OCI-LY3 (cell line): ENCODE results near the gene NFIA.

ENCODE experiments used
- H2AFZ ChIP-seq: fragments of 200-600, 300-600 bp; shearing (Covaris generic); 2 replicates; pipeline ENCODE4 v1.6.0; 2014; ENCODE audit warnings: antibody characterized with exemption, low read depth, low read length
- H3K27ac ChIP-seq: fragments of 200-600, 300-600 bp; sonication (generic); 2 replicates; pipeline ENCODE4 v1.5.1; 2014; ENCODE audit warnings: mild to moderate bottlenecking, low read length, moderate library complexity, mixed read lengths
- H3K27me3 ChIP-seq: fragments of 200-600, 300-600 bp; sonication (generic); 2 replicates; pipeline ENCODE4 v1.6.1; 2014; ENCODE audit warnings: low read depth, low read length, mixed read lengths
- H3K36me3 ChIP-seq: fragments of 200-600, 300-600 bp; sonication (generic); replicated peaks from 2 replicates; pipeline ENCODE3; 2014; ENCODE audit warnings: low read depth, low read length, mixed read lengths
- H3K4me1 ChIP-seq: fragments of 300-600, 200-600 bp; sonication (generic); 2 replicates; pipeline ENCODE4 v1.6.1; 2014; ENCODE audit warnings: low read length, mixed read lengths
- H3K4me2 ChIP-seq: fragments of 200-600, 300-600 bp; sonication (generic); 2 replicates; pipeline ENCODE4 v1.6.1; 2014; ENCODE audit warnings: low read length, mixed read lengths
- H3K4me3 ChIP-seq: fragments of 300-600, 200-600 bp; sonication (generic); 2 replicates; pipeline ENCODE4 v1.5.1; 2014; ENCODE audit warnings: antibody characterized with exemption, mild to moderate bottlenecking, low read length, moderate library complexity
- H3K79me2 ChIP-seq: fragments of 300-600, 200-600 bp; shearing (Covaris generic); 2 replicates; pipeline ENCODE4 v1.6.1; 2014; ENCODE audit warnings: mild to moderate bottlenecking, low read length, mixed read lengths
- H3K9ac ChIP-seq: fragments of 300-600, 200-600 bp; shearing (Covaris generic); 2 replicates; pipeline ENCODE4 v1.6.0; 2014; ENCODE audit warnings: mild to moderate bottlenecking, low read length, moderate library complexity
- H3K9me3 ChIP-seq: fragments of 200-600, 300-600 bp; shearing (Covaris generic); 2 replicates; pipeline ENCODE4 v1.6.1; 2014; ENCODE audit warnings: low read length, mixed read lengths; ENCODE audit not compliant: insufficient read depth
- H4K20me1 ChIP-seq: fragments of 200-600, 300-600 bp; sonication (generic); 2 replicates; pipeline ENCODE4 v1.6.1; 2016; ENCODE audit warnings: low read length, mixed read lengths; ENCODE audit not compliant: insufficient read depth
- EZH2phosphoT487 ChIP-seq: fragments of 200-600 bp; shearing (Covaris generic); IDR thresholded peaks from 2 replicates; pipeline ENCODE4 v1.6.1; 2018; ENCODE audit warnings: antibody characterized with exemption, mixed run types, low read depth
- TF ChIP-seq, protein P1 (sequence below): fragments of 200-600, 300-600 bp; sonication (generic); IDR thresholded peaks from 2 replicates; pipeline ENCODE4 v1.5.1; 2014; ENCODE audit warnings: antibody characterized with exemption, low read length, low read depth

NFIA gene

GRCh38 chr1:61169045-61169444 is 86.7 kb downstream of the NFIA start:
- Histone ChIP-seq H3K79me2 (no peaks in the 10 kb centered on the region), H3K9ac (no peak overlapping the region)

GRCh38 chr1:61169634-61170033 is 87.3 kb downstream of the NFIA start:
- Histone ChIP-seq H3K27me3 (no peaks in the 10 kb centered on the region), H3K4me3 (no peak overlapping the region), H3K9ac (no peak overlapping the region), H2AFZ (no peak overlapping the region), H3K4me1 (no peaks in the 10 kb centered on the region; the same call in 1 of the 2 replicates), H3K9me3 (no peaks in the 10 kb centered on the region), H3K79me2 (no peaks in the 10 kb centered on the region), H4K20me1 (no peaks in the 10 kb centered on the region), H3K27ac (no peak overlapping the region), H3K36me3 (no peaks in the 10 kb centered on the region), H3K4me2 (no peak overlapping the region)
- TF ChIP-seq, protein P1, sequence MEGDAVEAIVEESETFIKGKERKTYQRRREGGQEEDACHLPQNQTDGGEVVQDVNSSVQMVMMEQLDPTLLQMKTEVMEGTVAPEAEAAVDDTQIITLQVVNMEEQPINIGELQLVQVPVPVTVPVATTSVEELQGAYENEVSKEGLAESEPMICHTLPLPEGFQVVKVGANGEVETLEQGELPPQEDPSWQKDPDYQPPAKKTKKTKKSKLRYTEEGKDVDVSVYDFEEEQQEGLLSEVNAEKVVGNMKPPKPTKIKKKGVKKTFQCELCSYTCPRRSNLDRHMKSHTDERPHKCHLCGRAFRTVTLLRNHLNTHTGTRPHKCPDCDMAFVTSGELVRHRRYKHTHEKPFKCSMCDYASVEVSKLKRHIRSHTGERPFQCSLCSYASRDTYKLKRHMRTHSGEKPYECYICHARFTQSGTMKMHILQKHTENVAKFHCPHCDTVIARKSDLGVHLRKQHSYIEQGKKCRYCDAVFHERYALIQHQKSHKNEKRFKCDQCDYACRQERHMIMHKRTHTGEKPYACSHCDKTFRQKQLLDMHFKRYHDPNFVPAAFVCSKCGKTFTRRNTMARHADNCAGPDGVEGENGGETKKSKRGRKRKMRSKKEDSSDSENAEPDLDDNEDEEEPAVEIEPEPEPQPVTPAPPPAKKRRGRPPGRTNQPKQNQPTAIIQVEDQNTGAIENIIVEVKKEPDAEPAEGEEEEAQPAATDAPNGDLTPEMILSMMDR: no peak
- TF ChIP-seq EZH2phosphoT487: no peak

More at GRCh38 chr1:61169045-61169444, 86.7 kb downstream of the NFIA start:
- Histone ChIP-seq H3K4me1 (no peaks in the 10 kb centered on the region), H4K20me1 (no peaks in the 10 kb centered on the region), H2AFZ (no peak overlapping the region), H3K4me3 (no peak overlapping the region), H3K27ac (no peak overlapping the region), H3K9me3 (no peaks in the 10 kb centered on the region), H3K36me3 (no peaks in the 10 kb centered on the region), H3K4me2 (no peak overlapping the region), H3K27me3 (no peaks in the 10 kb centered on the region)
- no peak for TF ChIP-seq EZH2phosphoT487
- TF ChIP-seq, protein P1: no peak

GRCh38 chr1:61170328-61171238 is 88.2 kb downstream of the NFIA start:
- TF ChIP-seq, protein P1: no peak
- TF ChIP-seq EZH2phosphoT487: no peak
- Histone ChIP-seq H3K27me3 (no peaks in the 10 kb centered on the region), H3K4me2 (no peak overlapping the region), H3K4me3 (no peak overlapping the region), H3K4me1 (no peaks in the 10 kb centered on the region; the same call in 1 of the 2 replicates), H3K27ac (no peak overlapping the region), H4K20me1 (no peaks in the 10 kb centered on the region), H3K79me2 (no peaks in the 10 kb centered on the region), H3K36me3 (no peaks in the 10 kb centered on the region), H3K9ac (no peak overlapping the region), H3K9me3 (no peaks in the 10 kb centered on the region), H2AFZ (no peak overlapping the region)

GRCh38 chr1:61171346-61171745 is 89.0 kb downstream of the NFIA start:
- no peak overlapping the region for H3K4me2 ChIP-seq
- no peaks in the 10 kb centered on the region for H3K27me3 ChIP-seq
- H3K9ac ChIP-seq: no peak overlapping the region
- no peaks in the 10 kb centered on the region for H3K79me2 ChIP-seq
- H3K27ac ChIP-seq: no peak overlapping the region
- H2AFZ ChIP-seq: no peak overlapping the region
- no peaks in the 10 kb centered on the region for H3K9me3 ChIP-seq
- H3K4me3 ChIP-seq: no peak overlapping the region
- no peaks in the 10 kb centered on the region; the same call in 1 of the 2 replicates for H3K4me1 ChIP-seq
- H3K36me3 ChIP-seq: no peaks in the 10 kb centered on the region
- no peaks in the 10 kb centered on the region for H4K20me1 ChIP-seq
- TF ChIP-seq EZH2phosphoT487: no peak
- TF ChIP-seq, protein P1: no peak
